ENCODE measurements around the gene MYRF.

The MYRF gene

DNA sequence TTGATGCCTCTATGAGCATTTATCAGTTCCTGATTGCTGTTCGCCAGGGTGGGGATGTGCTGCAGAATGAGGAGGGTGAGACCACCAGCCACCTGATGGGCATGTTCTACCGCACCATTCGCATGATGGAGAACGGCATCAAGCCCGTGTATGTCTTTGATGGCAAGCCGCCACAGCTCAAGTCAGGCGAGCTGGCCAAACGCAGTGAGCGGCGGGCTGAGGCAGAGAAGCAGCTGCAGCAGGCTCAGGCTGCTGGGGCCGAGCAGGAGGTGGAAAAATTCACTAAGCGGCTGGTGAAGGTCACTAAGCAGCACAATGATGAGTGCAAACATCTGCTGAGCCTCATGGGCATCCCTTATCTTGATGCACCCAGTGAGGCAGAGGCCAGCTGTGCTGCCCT lies 43.0 kb downstream of the MYRF start:
- no peak for DNase-seq (ENCODE audit: low spot score)

DNA sequence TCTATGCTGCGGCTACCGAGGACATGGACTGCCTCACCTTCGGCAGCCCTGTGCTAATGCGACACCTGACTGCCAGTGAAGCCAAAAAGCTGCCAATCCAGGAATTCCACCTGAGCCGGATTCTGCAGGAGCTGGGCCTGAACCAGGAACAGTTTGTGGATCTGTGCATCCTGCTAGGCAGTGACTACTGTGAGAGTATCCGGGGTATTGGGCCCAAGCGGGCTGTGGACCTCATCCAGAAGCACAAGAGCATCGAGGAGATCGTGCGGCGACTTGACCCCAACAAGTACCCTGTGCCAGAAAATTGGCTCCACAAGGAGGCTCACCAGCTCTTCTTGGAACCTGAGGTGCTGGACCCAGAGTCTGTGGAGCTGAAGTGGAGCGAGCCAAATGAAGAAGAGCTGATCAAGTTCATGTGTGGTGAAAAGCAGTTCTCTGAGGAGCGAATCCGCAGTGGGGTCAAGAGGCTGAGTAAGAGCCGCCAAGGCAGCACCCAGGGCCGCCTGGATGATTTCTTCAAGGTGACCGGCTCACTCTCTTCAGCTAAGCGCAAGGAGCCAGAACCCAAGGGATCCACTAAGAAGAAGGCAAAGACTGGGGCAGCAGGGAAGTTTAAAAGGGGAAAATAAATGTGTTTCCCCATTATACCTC lies 43.6 kb downstream of the MYRF start:
- no peak for DNase-seq (ENCODE audit: low spot score)

DNA sequence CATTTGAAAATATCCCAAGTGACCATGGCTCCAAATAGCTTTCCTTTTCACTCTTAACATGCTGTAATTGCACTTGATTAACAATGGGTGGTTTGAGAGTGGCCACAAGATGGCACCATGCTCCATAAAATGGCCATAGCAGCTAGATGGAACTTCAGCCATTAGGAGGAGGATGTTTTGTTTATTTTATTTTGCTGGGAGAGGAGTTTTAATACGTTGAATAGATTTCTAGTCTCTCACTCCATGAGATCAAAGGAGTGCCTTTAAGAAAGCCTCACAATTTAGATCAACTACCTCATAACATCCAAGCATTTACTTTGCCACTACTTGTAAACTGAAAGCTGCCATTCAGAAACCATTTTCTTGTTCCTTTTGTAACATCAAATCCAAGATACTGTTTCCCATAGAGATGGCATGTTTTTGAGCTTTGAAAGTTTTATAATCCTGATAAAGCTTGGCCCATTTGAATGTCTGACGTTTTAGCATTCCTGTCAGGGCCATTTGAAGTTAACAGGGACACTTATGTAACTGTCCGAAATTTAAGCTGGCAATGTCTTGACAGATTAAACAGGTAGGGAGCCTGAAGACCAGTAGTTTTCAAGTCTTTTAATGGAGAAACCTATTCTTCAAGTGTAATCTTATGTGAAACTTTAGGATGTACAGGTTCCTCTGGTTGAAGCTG lies 45.0 kb downstream of the MYRF start:
- peak; percentile 95 for DNase-seq (ENCODE audit: low spot score)

DNA sequence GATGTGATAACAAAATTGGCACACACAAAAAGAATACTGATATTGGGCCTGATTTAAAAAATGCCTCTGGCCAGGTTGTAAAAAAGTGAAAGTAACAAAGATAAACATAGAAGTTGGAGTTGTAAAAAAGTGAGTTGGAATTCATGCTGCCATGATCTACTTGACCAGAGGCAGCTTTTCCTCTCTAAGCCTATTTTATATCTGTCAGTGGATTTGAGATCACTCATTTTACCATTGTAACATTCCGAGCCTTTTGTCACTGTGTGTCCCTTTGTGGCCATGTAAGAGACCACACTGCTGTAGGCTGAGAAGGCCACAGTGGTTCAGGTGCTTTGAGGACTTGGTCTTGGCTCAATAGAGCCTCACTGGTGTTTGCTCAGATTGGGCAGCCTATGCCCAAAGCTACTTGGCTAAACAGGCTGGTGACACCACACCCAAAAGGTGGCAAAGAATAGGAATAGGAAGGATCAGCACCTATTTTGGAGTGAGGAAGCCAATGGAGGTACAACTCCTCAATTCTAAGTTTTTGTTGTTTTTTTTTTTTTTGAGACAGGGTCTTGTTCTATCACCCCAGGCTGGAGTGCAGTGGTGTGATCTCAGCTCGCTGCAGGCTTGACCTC lies 47.3 kb downstream of the MYRF start:
- no peak for DNase-seq (ENCODE audit: low spot score)

DNA sequence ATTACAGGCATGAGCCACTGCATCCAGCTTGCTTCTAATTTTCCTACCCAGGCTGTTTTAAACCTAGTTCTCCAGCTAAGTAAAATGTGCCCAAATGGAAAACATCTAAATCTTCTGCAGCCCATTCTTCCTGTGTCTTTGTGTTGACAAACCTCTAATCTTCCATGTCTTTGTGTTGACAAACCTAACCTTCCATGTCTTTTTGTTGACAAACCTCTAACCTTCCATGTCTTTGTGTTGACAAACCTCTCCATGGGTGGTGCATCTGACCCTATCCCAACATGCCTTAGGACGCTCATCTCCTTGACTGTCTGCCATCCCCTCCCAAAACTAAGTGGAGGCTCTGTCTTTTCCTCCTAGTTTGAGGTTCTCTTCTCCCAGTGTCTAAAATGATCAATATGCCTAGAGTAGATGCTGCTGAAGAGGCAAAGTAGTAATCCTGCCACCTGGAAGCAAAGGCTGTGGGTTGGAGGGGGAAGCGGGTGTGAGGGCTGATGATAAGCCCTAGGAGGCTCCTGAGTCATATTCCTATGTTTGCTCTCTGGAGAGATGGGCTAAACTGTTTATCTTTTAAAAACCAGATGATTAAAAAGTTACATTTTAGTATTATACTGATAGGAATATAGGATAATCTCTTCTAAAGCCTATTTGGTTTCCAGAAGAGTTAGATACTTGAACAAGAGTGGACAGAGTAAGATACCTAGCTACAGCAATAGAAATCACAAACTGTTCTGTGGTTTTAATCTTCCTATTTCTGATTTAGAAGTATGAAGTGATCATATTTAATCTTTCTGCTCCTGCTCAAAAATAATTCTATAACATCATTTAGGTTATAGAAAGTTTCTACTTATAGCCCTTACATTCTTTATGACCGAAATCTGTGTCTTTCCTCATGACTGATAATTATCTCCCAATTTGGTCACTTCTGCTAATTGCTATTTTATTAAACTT lies 48.2 kb downstream of the MYRF start:
- DNase-seq (ENCODE audit: low spot score), result no peak

DNA sequence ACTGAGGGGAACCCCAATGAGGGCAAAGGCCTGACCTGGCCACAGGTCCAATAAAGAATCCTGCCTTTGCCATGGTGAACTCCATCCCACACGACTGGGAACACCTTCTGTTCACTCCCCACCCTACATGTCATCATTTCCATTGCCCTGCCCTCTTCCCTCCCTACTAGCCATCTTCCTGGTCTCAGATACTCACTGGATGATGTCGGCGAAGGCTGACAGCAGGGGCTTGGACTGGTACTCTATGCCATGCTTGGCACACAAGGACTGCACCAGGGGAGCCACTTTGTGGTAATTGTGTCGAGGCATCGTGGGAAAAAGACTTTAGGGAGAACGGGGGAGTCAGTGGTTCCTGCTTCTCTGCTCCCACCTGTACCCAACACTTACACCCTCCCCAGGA lies 50.2 kb downstream of the MYRF start:
- DNase-seq (ENCODE audit: low spot score), result no peak

DNA sequence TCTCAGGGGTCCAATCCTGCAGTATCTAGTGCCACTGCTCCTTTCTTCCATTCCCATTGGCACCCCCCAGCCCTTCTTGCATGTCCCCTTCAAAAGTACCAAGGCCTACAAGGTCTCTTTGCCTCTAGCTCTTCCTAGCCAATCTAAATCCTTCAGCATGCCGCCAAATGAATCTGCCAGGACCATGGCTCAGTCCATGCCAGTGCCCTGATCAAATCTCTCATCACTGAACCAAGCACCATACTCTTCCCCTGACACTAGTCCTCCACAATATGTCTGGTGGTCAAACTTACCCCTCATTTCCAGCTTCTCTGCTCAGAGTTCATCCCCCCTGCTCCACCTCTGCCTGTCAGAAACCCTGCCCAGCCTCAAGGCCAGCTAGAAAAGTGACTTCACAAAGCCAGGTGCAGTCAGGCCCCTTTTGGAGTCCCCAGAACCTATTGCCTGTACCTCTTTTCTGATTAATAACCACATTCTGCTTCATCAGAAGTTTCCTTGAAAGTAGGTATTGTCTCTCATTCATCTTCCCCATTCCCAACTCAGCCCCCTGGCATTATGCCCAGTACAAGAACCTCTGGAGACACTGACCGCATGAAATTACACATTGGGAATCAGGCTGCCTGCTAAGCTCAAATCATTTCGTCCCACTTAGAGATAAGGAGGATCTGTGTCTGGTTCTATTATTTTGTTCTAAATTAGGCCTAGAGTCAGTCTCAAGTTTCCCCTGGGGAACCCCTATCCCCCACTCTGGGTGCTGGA lies 51.6 kb downstream of the MYRF start:
- no peak for DNase-seq (ENCODE audit: low spot score)

DNA sequence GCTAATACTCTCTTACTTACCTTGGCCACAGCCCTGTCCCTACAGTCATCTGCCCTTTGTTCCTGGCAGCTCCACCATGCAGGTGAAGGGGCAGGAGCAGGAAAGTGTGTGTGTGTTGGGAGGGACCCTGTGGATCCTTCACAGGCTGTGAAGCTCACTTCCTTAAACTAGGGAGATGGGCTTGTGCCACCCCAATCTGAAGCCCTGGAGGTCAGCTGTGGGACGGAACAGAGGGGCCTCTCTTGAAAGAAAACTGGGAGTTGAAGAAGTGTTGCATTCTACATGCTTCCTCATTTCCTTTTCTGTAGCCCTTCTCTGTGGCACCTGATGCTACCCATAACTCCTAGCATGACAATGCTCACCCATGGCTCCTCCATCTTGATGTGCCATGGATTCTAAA lies 52.7 kb downstream of the MYRF start:
- DNase-seq (ENCODE audit: low spot score), result no peak

DNA sequence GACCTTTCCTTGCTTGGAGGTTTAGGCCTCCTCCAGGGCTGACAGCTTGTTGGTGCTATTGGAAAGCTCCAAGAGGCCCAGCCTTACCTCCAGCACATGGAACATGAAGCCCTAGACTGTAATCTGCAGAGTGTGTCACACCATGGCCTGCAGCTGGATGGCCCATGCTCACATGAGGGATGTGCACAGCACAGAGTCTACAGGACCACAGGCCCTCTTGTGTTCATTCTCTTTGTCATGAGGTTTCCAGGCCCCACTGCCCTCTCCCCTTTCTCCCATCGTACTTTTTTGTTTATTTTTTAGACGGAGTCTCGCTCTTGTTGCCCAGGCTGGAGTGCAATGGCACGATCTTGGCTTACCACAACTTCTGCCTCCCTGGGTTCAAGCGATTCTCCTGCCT lies 54.3 kb downstream of the MYRF start:
- DNase-seq (ENCODE audit: low spot score), result no peak

DNA sequence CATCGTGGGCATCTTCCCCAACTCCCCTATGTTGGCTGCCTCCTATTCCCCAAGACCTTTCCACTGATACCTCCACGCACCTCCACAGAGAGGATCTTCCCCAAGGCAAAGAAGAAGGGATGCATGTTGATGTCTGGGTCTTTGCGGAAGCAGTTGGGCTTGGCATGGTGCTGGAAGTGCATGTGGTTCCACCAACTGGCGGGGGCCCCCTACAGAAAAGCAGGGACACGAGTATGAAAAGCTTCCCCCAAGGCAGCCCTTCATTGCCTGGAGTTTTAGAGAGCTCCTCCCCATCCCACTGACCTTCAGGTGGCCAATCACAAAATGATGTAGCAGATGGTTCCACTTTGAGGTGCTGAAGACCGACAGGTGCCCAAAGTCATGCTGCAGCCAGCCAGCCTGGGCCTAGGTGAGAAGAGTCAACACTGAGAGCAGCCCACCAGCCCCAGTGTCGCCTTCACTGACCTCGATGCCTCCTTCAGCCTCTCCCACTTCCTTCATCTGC lies 58.3 kb downstream of the MYRF start:
- no peak for DNase-seq (ENCODE audit: low spot score)

DNA sequence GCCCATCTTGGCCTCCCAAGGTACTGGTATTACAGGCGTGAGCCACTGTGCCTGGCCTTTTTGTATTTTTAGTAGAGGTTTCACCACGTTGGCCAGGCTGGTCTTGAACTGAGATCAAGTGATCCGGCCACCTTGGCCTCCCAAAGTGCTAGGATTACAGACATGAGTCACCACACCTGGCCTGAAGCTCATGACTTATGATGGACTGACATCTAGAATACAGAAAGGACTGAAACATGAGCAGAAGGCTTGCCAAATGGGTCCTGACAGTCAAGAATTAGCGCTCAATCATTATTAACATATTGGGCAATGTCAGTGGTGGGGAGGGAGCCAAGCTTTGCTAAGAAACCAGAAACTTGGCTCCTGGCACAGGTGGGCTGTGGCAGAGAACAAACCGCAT lies 59.4 kb downstream of the MYRF start:
- DNase-seq (ENCODE audit: low spot score), result no peak

DNA sequence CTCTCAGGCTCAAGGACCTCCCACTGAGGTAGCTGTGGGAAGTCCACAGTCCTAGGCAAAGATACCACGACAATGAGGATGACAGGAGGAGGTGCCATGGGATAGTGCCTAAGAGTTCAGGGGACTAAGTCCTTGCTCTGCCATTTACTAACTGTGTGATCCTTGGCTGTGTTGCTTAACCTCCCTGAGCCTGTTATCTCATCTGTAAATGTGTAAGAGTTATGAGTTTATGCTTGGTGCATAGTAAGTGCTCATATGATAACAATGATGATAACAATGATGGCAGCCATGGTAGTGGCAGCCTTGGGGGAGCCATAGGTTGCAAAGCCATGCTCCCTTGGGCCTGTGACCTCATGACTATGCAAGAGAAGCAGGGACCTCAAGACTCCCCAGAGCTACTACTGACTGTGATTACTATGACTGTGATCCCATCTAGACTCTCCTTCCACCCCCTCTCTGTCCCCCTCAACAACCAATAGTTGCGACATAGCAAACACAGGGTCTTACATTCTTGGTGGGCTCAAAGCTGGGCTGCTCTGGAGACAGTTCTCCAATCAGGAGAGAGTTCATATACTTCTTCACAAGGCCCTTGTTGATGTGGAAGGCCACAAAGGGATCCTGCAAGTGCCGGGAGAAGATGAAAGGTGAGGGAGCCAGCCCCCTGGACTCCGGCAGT lies 60.4 kb downstream of the MYRF start:
- DNase-seq (ENCODE audit: low spot score), result no peak

DNA sequence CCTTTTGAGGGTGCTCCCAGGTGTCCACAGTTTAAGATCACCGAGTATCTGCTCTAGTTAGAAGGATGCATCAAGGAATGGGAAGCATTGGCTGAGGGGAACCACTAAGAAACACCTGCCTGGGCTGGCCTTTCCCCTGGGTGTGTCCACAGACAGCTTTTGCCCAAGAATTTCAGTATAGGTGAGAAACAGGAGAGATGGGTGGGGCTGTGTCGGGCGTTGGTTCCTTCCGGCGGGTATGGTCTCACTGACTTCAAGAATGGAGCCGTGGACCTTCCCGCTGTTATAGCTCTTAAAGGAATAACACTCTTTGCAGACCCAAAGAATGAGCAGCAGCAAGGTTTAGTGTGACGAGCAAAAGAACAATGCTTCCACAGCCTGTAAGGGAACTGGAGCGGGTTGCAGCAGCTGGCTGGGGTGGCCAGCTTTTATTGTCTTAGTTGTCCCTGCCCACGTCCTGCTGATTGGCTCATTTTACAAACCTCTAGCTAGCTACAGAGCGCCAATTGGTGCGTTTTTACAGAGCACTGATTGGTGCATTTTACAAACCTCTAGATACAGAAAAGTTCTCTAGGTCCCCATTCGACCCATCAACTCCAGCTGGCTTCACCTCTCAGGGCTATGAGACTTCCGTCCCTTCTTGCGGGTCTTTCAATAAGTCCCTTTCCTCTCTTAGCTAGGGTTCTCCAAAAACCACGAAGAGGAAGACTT lies 62.0 kb downstream of the MYRF start:
- peak; percentile 78 for DNase-seq (ENCODE audit: low spot score)

DNA sequence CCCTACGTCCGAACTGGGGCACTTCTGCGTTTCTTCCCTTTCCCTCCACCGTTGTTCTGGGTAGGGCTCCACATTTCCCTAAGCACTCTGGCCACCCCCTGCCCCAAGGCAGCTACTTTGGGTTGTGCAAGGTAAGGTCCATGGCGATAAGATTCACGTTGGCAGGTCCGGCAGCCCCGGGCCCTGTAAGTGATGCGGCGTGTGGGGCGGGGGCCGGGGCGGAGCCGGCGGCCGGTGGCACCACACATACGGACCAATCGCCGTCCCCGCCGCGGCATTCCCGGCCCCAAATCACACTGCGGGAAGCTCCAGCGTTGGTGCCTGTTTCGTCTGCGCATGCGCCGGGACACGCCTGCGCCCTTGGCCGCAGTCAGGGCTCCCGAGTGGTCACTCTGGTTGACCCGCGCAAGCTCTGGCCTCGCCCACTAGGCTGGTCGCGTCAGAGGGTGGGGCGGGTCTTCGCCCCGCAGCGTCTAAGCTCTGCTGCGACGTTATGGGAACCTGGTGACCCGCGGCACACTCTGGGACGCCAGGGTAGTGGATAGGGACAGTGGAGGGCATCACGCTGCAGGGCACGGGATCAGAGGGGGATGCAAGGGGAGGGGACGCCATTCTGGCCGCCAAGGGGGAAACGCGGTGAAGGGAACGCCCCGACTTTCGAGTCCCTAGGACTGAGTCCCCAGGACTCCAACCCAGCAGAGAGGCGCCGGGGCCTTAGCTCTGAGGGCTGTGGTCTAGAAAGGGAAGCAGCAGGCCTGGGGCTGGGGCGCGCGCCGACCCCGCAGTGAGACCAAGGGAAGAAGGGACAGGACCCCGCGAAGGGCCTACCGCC lies 62.7 kb downstream of the MYRF start:
- DNase-seq (ENCODE audit: low spot score), result peak; percentile 98

DNA sequence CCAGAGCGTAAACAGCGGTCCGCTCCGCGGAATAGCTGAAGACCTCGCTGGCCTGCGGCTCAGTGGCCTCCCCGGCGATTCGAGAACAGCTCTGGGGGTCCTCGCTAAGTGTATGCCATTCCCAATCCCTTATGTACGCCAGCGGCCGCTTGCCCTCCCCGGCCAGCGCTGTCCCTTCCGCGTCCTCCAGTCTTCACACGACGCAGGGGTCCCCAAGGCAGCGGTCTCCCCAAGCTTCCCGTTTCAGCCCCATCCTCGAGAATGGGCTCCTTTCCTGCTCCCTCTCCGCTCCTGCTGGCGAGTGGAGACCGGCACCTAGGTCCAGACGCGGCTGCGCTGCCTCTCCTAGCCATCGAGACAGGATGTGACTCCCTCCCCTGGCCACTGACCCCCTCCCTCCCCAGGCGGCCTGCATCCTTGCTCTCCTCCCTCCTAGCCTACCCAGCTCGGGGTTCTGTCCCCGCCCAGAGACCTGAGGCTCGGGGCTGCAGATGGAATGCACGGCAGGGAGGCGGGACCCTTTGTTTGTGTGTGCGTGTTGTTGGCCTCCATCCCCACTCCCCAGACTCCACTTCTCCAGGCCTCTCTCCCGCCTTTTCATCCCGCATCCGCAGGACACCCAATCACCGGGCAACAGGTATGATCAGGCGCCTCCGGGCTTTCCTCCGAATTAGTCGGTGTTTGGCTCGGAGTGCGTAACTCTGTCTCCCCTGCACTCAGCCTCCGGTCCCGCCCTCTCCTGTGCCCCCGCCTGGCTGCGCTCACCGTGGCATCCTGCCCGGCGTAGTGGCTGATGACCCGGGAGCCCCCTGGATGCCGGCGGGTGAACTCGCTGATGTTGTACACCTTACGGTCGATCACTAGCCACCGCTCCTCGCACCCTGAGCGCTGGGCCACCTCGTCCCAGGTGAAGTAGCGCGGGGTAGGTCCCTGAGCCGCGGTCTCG lies 63.6 kb downstream of the MYRF start:
- peak; percentile 66 for DNase-seq (ENCODE audit: low spot score)

DNA sequence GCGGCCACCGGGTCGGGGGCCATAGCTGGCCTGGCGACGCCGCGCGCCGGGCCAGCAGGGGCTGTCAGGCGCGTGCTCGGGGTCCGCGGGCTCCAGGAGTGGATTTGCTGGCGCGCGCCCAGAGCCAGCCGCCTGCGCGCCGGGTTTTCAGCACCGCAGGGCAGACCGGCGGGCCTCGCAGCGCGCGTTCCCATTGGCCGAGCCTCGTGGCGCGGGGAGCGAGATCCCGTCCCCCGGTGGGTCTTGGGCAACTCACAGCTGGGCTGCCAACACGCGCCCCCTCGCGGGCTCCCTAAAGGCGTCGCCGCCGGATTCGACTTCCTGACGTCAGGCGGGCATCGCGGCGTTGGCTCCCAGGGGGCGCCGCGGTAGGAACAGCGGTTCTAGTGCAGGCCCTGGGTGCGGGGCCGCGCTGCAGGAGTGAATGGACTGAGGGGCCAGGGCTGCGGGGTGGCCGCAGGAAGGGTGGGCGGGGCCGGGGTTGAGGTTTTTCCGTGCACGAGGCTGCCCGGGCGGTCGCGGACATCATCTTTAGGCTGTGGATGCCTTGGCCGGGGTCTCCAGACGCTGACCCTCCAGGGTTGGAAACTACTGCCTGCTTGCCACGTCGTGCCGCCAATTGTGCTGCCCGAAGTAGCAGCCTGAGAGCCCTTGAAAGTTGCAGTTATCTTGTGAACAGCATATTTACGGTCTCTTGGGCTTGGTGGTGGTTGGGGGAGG lies 64.5 kb downstream of the MYRF start, which contains the start of gene FADS1:
Gene FADS1, minus strand, starts transcription at position 268 of the 720 bp plus-strand sequence. Its CDS starts 74 bp downstream, at position 194.
- DNase-seq (ENCODE audit: low spot score), result peak; percentile 94

DNA sequence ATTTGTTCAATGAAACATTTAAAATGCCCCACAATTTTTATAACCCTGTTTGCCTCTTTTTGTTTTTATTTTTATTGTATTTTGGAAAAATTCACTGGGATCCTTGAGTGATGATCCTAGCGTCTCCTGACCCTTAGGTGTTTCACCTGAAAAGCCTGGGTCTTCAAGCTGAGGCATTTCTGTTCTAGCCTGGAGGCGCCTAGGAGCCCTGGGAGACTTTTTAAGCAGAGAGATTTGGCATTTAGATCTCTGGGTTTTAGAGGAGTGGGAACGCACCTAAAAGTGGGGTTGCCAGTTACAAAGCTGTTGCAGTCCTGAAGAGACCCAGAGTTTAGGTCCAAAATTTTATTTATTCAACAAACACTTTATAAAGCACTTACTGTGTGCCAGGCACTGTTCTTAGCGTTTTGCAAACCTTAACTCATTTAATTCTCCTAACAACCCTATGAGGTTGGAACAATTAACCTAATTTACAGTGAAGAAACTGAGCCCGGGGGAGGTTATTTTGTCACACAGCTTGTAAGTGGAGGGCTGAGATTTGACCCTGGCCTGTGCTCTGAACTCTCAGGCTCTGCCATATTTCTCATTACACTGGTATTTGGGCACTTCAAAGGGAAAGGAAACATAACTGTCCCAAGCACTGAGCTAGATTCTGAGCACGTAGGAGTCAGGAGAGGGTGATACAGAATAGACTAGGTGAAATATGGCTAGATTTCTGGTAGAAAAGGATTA lies 65.2 kb downstream of the MYRF start:
- no peak for DNase-seq (ENCODE audit: low spot score)

Measured in Ammon's horn (tissue), 1 donor.